ENCODE data around the gene SCGB3A1.

SCGB3A1 gene

DNA sequence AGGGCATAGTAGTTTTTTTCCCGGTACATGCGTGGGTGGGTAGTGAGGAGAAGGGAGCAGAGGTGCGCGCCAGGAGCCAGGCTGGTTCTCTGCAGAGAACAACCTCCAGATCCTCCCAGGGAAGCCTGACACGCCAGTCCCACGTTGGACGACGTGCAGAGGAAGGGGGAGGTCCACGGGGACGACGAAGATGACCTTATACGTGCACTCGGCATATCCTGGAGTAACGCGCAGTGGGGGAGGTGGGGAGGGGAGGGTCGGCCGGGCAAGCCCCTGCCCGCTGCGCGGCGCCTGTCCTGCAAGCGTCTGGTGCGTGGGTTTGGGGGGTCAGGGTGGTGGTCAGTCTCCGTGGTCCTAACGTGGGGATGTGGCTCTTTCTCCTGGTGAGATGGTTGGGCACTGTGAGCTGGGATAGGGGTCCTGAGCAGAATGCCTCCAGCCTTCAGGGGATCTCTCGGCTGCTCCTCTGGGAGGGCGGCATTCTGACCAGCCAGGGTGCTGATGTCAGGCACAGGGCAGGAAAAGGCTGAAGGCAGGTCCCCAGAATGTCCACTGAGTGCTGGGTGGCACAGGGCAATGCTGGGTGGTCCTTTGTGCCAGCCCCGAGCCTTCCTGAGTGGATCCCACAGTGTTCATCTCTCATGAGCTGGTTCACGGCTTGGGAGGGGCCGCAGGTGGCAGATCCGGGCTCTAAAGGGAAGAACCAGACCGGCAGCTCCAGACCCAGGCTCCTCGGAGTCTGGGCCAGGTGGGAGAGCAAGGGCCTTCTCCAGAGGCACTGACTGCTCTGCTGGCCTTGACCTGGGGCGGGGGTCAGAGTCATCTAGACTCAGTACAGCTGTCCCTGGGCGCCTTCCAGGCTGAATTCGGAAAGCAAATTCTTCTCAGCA, 10.5 kb upstream of the SCGB3A1 start:
- H3K4me1 ChIP-seq (ENCODE audit: control insufficient read depth in 2 of 2, insufficient read depth in 1 of 2, low read depth in 1 of 2, low read length in 2 of 2): peaks cover 0 to 2% of the 10 kb centered on the region in 2 donors
- no peak overlapping the region for H2BK15ac ChIP-seq (ENCODE audit: low read length)
- no peaks in the 10 kb centered on the region for H3K9me3 ChIP-seq (replicated peaks in 1 of 2; ENCODE audit: control insufficient read depth in 2 of 2, insufficient read depth in 1 of 2, low read depth in 1 of 2, low read length in 2 of 2)
- no peak overlapping the region for H3K27ac ChIP-seq (replicated peaks; ENCODE audit: low read length)
- no peak for DNase-seq (ENCODE audit: low spot score)
- peak overlapping the region; percentile 15 for H3K9ac ChIP-seq (ENCODE audit: low read depth, low read length, poor library complexity)
- no peak overlapping the region for H4K91ac ChIP-seq (ENCODE audit: low read depth, low read length, poor library complexity)
- H4K8ac ChIP-seq (ENCODE audit: low read depth, low read length): no peak overlapping the region
- H3K4me3 ChIP-seq (ENCODE audit: low read length in 2 of 2): no peak overlapping the region
- H2AFZ ChIP-seq (ENCODE audit: low read length): no peak overlapping the region
- no peak overlapping the region for H2BK12ac ChIP-seq (ENCODE audit: low read length)
- no peak overlapping the region for H2AK5ac ChIP-seq (ENCODE audit: low read depth, low read length)
- peak overlapping the region; percentile 80 for H2BK5ac ChIP-seq (ENCODE audit: low read length)
- peaks cover 0 to 3% of the 10 kb centered on the region in 2 donors for H3K36me3 ChIP-seq (replicated peaks in 1 of 2; ENCODE audit: control insufficient read depth in 2 of 2, insufficient read depth in 2 of 2, low read length in 2 of 2)
- no peaks in the 10 kb centered on the region for H3K79me1 ChIP-seq (ENCODE audit: low read depth, low read length)
- H3K4ac ChIP-seq (ENCODE audit: low read length): no peak overlapping the region
- no peak overlapping the region for H3K4me2 ChIP-seq (ENCODE audit: insufficient read depth, low read length, poor library complexity, severe bottlenecking)
- no CpG with 5 or more reads among the region's 36 CpGs for WGBS, 2 donors (ENCODE audit: extremely low coverage in 2 of 2, insufficient read length in 2 of 2, insufficient replicate concordance in 1 of 2)
- H2BK120ac ChIP-seq (ENCODE audit: low read depth, low read length): no peak overlapping the region
- no peak overlapping the region for H3K14ac ChIP-seq (ENCODE audit: low read length)
- H3K18ac ChIP-seq (ENCODE audit: low read length): no peak overlapping the region
- H3K27me3 ChIP-seq (ENCODE audit: control insufficient read depth in 3 of 3, insufficient read depth in 3 of 3, low read depth in 1 of 3, low read length in 3 of 3): no peaks in the 10 kb centered on the region
- H3K23ac ChIP-seq (ENCODE audit: low read depth, low read length, poor library complexity): peak overlapping the region; percentile 49

DNA sequence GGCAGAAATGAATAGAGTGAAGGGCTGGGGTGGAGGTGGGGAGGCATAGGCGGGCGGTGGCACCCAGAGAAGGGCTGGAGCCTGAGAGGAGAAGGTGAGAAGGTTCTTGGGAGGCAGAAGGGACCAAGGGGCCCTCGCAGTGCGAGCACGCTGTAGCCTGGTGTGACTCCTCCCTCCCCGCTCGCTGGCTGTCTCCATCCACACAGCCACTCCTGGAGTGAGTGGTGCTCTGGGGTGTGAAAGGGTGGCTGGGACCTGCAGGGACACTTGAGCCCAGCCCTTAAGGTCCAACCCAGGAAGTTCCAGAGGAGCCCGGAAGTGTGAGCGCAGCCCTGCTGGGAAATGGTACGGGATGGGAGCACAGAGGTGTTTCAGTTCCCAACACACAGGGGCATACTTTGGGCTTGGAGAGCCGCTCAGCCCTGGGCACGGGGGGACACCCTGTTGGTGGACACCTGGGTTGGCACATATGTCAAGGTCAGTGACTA, 9.3 kb upstream of the SCGB3A1 start:
- H3K4me1 ChIP-seq (ENCODE audit: control insufficient read depth in 2 of 2, insufficient read depth in 1 of 2, low read depth in 1 of 2, low read length in 2 of 2): peaks cover 0 to 2% of the 10 kb centered on the region in 2 donors
- no CpG with 5 or more reads among the region's 12 CpGs for WGBS, 2 donors (ENCODE audit: extremely low coverage in 2 of 2, insufficient read length in 2 of 2, insufficient replicate concordance in 1 of 2)
- DNase-seq (ENCODE audit: low spot score): no peak

DNA sequence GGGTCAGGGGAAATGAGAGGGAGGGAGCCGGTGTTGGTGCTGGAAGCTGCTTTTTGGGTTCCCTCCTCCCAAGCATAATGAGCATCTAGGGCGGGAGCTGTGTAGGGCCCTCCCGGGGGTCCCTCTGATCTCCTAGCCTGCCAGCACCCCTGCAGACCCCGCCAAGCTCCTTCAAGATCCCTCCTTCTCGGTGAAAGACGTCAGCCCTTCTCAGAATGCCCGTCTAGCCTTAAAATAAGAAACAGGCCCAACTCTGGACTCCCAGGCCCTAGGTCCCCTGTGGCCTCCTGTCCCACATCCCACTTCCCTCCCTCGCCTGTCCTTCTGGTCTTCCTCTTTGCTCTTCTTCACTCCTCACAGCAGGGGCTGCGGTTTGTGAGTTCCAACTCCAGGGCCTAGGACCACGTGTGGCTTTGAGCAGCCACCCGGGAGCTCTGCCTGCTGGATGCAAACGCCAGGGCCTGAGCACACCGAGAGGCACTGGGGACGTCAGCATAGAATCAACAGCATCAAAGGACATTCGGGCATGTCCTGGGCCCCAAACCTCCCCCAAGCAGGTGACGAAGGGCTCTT, 8.8 kb upstream of the SCGB3A1 start:
- no peak overlapping the region for H2BK120ac ChIP-seq (ENCODE audit: low read depth, low read length)
- peaks cover under 1% of the 10 kb centered on the region for H3K79me1 ChIP-seq (ENCODE audit: low read depth, low read length)
- H2BK5ac ChIP-seq (ENCODE audit: low read length): no peak overlapping the region
- no peak overlapping the region for H3K9ac ChIP-seq (ENCODE audit: low read depth, low read length, poor library complexity)
- H3K18ac ChIP-seq (ENCODE audit: low read length): no peak overlapping the region
- peaks cover 0 to 2% of the 10 kb centered on the region in 2 donors for H3K4me1 ChIP-seq (ENCODE audit: control insufficient read depth in 2 of 2, insufficient read depth in 1 of 2, low read depth in 1 of 2, low read length in 2 of 2)
- no peak overlapping the region for H2BK12ac ChIP-seq (ENCODE audit: low read length)
- H3K36me3 ChIP-seq (replicated peaks in 1 of 2; ENCODE audit: control insufficient read depth in 2 of 2, insufficient read depth in 2 of 2, low read length in 2 of 2): no peaks in the 10 kb centered on the region
- H4K91ac ChIP-seq (ENCODE audit: low read depth, low read length, poor library complexity): no peak overlapping the region
- H3K27ac ChIP-seq (replicated peaks; ENCODE audit: low read length): no peak overlapping the region
- H3K9me3 ChIP-seq (replicated peaks in 1 of 2; ENCODE audit: control insufficient read depth in 2 of 2, insufficient read depth in 1 of 2, low read depth in 1 of 2, low read length in 2 of 2): no peaks in the 10 kb centered on the region
- DNase-seq (ENCODE audit: low spot score): no peak
- no peak overlapping the region for H2BK15ac ChIP-seq (ENCODE audit: low read length)
- WGBS, 2 donors (ENCODE audit: extremely low coverage in 2 of 2, insufficient read length in 2 of 2, insufficient replicate concordance in 1 of 2): no CpG with 5 or more reads among the region's 16 CpGs
- no peak overlapping the region for H4K8ac ChIP-seq (ENCODE audit: low read depth, low read length)
- H3K4me2 ChIP-seq (ENCODE audit: insufficient read depth, low read length, poor library complexity, severe bottlenecking): no peak overlapping the region
- no peak overlapping the region for H3K23ac ChIP-seq (ENCODE audit: low read depth, low read length, poor library complexity)
- no peak overlapping the region for H2AK5ac ChIP-seq (ENCODE audit: low read depth, low read length)
- no peak overlapping the region for H3K4me3 ChIP-seq (ENCODE audit: low read length in 2 of 2)
- H2AFZ ChIP-seq (ENCODE audit: low read length): no peak overlapping the region
- H3K27me3 ChIP-seq (ENCODE audit: control insufficient read depth in 3 of 3, insufficient read depth in 3 of 3, low read depth in 1 of 3, low read length in 3 of 3): no peaks in the 10 kb centered on the region
- no peak overlapping the region for H3K4ac ChIP-seq (ENCODE audit: low read length)
- H3K14ac ChIP-seq (ENCODE audit: low read length): no peak overlapping the region

More for the DNA sequence above, 9.3 kb upstream of the SCGB3A1 start:
- no peak overlapping the region for H3K27ac ChIP-seq (replicated peaks; ENCODE audit: low read length)
- H3K9ac ChIP-seq (ENCODE audit: low read depth, low read length, poor library complexity): peak overlapping the region; percentile 0
- no peak overlapping the region for H3K4me2 ChIP-seq (ENCODE audit: insufficient read depth, low read length, poor library complexity, severe bottlenecking)
- no peak overlapping the region for H2AK5ac ChIP-seq (ENCODE audit: low read depth, low read length)
- H2BK120ac ChIP-seq (ENCODE audit: low read depth, low read length): no peak overlapping the region
- no peak overlapping the region for H3K14ac ChIP-seq (ENCODE audit: low read length)
- H3K18ac ChIP-seq (ENCODE audit: low read length): peak overlapping the region; percentile 65
- H3K79me1 ChIP-seq (ENCODE audit: low read depth, low read length): no peaks in the 10 kb centered on the region
- H3K9me3 ChIP-seq (replicated peaks in 1 of 2; ENCODE audit: control insufficient read depth in 2 of 2, insufficient read depth in 1 of 2, low read depth in 1 of 2, low read length in 2 of 2): no peaks in the 10 kb centered on the region
- no peaks in the 10 kb centered on the region for H3K27me3 ChIP-seq (ENCODE audit: control insufficient read depth in 3 of 3, insufficient read depth in 3 of 3, low read depth in 1 of 3, low read length in 3 of 3)
- H2AFZ ChIP-seq (ENCODE audit: low read length): no peak overlapping the region
- H4K91ac ChIP-seq (ENCODE audit: low read depth, low read length, poor library complexity): no peak overlapping the region
- H3K4ac ChIP-seq (ENCODE audit: low read length): no peak overlapping the region
- H3K36me3 ChIP-seq (replicated peaks in 1 of 2; ENCODE audit: control insufficient read depth in 2 of 2, insufficient read depth in 2 of 2, low read length in 2 of 2): peaks cover 0 to under 1% of the 10 kb centered on the region in 2 donors
- no peak overlapping the region for H4K8ac ChIP-seq (ENCODE audit: low read depth, low read length)
- H2BK5ac ChIP-seq (ENCODE audit: low read length): no peak overlapping the region
- no peak overlapping the region for H3K23ac ChIP-seq (ENCODE audit: low read depth, low read length, poor library complexity)
- no peak overlapping the region for H2BK15ac ChIP-seq (ENCODE audit: low read length)
- no peak overlapping the region for H3K4me3 ChIP-seq (ENCODE audit: low read length in 2 of 2)
- no peak overlapping the region for H2BK12ac ChIP-seq (ENCODE audit: low read length)

DNA sequence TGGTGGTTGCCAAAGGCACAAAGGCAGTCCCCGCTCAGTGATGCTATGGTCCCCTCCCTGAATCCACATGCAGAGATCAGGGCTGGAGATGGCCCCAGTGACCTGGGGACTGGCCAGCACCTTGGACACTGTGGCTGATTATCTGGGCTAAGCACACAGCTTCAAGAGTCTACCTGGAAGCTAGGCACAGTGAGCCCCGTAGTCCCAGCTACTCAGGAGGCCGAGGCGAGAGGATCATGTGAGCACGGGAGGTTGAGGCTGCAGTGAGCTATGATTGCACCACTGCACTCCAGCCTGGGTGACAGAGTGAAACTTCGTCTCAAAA, 8.3 kb upstream of the SCGB3A1 start:
- no peak overlapping the region for H3K9ac ChIP-seq (ENCODE audit: low read depth, low read length, poor library complexity)
- no peaks in the 10 kb centered on the region for H3K36me3 ChIP-seq (replicated peaks in 1 of 2; ENCODE audit: control insufficient read depth in 2 of 2, insufficient read depth in 2 of 2, low read length in 2 of 2)
- no peak overlapping the region for H2AK5ac ChIP-seq (ENCODE audit: low read depth, low read length)
- WGBS, 2 donors (ENCODE audit: extremely low coverage in 2 of 2, insufficient read length in 2 of 2, insufficient replicate concordance in 1 of 2): no CpG with 5 or more reads among the region's 6 CpGs
- no peak overlapping the region for H3K23ac ChIP-seq (ENCODE audit: low read depth, low read length, poor library complexity)
- no peak overlapping the region for H3K4me2 ChIP-seq (ENCODE audit: insufficient read depth, low read length, poor library complexity, severe bottlenecking)
- no peak overlapping the region for H2BK120ac ChIP-seq (ENCODE audit: low read depth, low read length)
- H4K8ac ChIP-seq (ENCODE audit: low read depth, low read length): no peak overlapping the region
- H3K14ac ChIP-seq (ENCODE audit: low read length): no peak overlapping the region
- no peak overlapping the region for H2BK12ac ChIP-seq (ENCODE audit: low read length)
- no peak for DNase-seq (ENCODE audit: low spot score)
- H2BK5ac ChIP-seq (ENCODE audit: low read length): no peak overlapping the region
- H2AFZ ChIP-seq (ENCODE audit: low read length): no peak overlapping the region
- no peak overlapping the region for H3K4ac ChIP-seq (ENCODE audit: low read length)
- H3K27ac ChIP-seq (replicated peaks; ENCODE audit: low read length): no peak overlapping the region
- no peak overlapping the region for H3K4me3 ChIP-seq (ENCODE audit: low read length in 2 of 2)
- H3K4me1 ChIP-seq (ENCODE audit: control insufficient read depth in 2 of 2, insufficient read depth in 1 of 2, low read depth in 1 of 2, low read length in 2 of 2): peaks cover 2 to 3% of the 10 kb centered on the region in 2 donors
- no peaks in the 10 kb centered on the region for H3K9me3 ChIP-seq (replicated peaks in 1 of 2; ENCODE audit: control insufficient read depth in 2 of 2, insufficient read depth in 1 of 2, low read depth in 1 of 2, low read length in 2 of 2)
- H2BK15ac ChIP-seq (ENCODE audit: low read length): no peak overlapping the region
- H3K79me1 ChIP-seq (ENCODE audit: low read depth, low read length): peaks cover 2% of the 10 kb centered on the region
- H3K27me3 ChIP-seq (ENCODE audit: control insufficient read depth in 3 of 3, insufficient read depth in 3 of 3, low read depth in 1 of 3, low read length in 3 of 3): no peaks in the 10 kb centered on the region
- no peak overlapping the region for H3K18ac ChIP-seq (ENCODE audit: low read length)
- no peak overlapping the region for H4K91ac ChIP-seq (ENCODE audit: low read depth, low read length, poor library complexity)
